Psoas muscle (tissue), 8 donors: ENCODE measurements around the gene PPP2R2C. TPM values are rescaled to one million over a fixed set of nuclear protein-coding genes. Genes with fewer than 3 reads are reported as not detected.

ENCODE experiments used
- ATAC-seq, 4 donors: fragments of 200-7000 bp; cut with Tn5 transposase; one replicate each; pipeline ENCODE4 v1.9.1; 2020; ENCODE audit warnings: moderate library complexity in 3 of 4, mild to moderate bottlenecking in 2 of 4
- DNase-seq, 2 donors: peaks; one replicate each; pipeline ENCODE4 v3.0.0-alpha.2; 2020
- H3K27ac ChIP-seq: fragments of 200-600 bp; one replicate; pipeline ENCODE4 v1.8.0; 2022
- H3K27me3 ChIP-seq, 3 donors: fragments of 200-600 bp in 1 of 3; one replicate each; pipeline versions ENCODE4 v1.6.1 to v1.8.0; 2013 to 2022; ENCODE audit warnings: low read length in 2 of 3, mild to moderate bottlenecking in 2 of 3, moderate library complexity in 1 of 3; ENCODE audit not compliant: insufficient read depth in 3 of 3
- H3K36me3 ChIP-seq, 2 donors: fragments of 200-600 bp in 1 of 2; one replicate each; pipeline versions ENCODE4 v1.6.1 to v1.8.0; 2013 to 2022; ENCODE audit warnings: low read depth in 1 of 2, mild to moderate bottlenecking in 1 of 2, moderate library complexity in 1 of 2; ENCODE audit not compliant: insufficient read depth in 1 of 2
- H3K4me1 ChIP-seq: fragments of 200-600 bp; one replicate; pipeline ENCODE4 v1.8.0; 2022
- H3K4me3 ChIP-seq: fragments of 200-600 bp; one replicate; pipeline ENCODE4 v1.8.0; 2022; ENCODE audit warnings: mild to moderate bottlenecking
- H3K9me3 ChIP-seq: fragments of 200-600 bp; one replicate; pipeline ENCODE4 v1.8.0; 2022
- CTCF ChIP-seq: fragments of 200-600 bp; IDR thresholded peaks from one replicate; pipeline ENCODE4 v1.8.0; 2022; ENCODE audit warnings: antibody characterized with exemption
- WGBS, 3 donors: extraction: QIAGEN DNeasy Blood & Tissue Kit; methylation state at CpG; one replicate each; pipeline versions ENCODE4 v1.1.6 to v1.1.7; 2013; 5-methylcytosine and 5-hydroxymethylcytosine counted together
- intact Hi-C, 2 donors: fragments of 100-400 bp; cut with DNase I; formaldehyde crosslinking; loops; one replicate each; pipeline versions ENCODE4 v1.11.0 to v1.14.2; 2022
- polyA plus RNA-seq, 3 donors: library from polyadenylated mRNA; stranded (reverse); fragments of 200-250 nt; gene quantifications; one replicate each; pipeline ENCODE4 v1.2.3, GENCODE V29; 2013
- total RNA-seq, 4 donors: library from RNA; stranded (reverse); fragmentation: NEBNext Ultra II Directional in 2 of 4; extraction: Animal tissue kit (Norgen Biotek cat#: 25700) in 2 of 4; gene quantifications; one replicate each; pipeline versions ENCODE4 v1.2.1 to v1.2.4, GENCODE V29; 2021 to 2023
- donor health status: healthy with polysubstance abuse.
- donor health status: DM: no; HTN: no; CAD: no; lungs with moderate emphysema.
- donor health status: Bipolar disorder and iron deficiency.
- donor health status: healthy.
- donor health status: DM: yes; HTN: yes; CAD: no.
- donor health status: DM: no; HTN: no; CAD: no.
- donor health status: DM: no; HTN: no; CAD: no.
- donor health status: DM: yes; HTN: yes; CAD: no.

PPP2R2C gene
- total and polyA plus RNA-seq, 7 donors = 0.08 to 3.2 (median 1.2) TPM

- Histone ChIP-seq H3K27me3 (peaks cover 0 to 5% (median 2%) of the 10 kb centered on the region in 3 donors), H3K9me3 (no peaks in the 10 kb centered on the region), H3K4me1 (no peaks in the 10 kb centered on the region), H3K4me3 (no peak overlapping the region), H3K36me3 (no peaks in the 10 kb centered on the region), H3K27ac (no peak overlapping the region)
- DNase-seq = no peak
- WGBS, 3 donors = 29 to 48% (median 35%) methylated on average over 5 of the region's 5 CpGs
- intact Hi-C loops = no loop called here
- no peak for ATAC-seq
- no peak for TF ChIP-seq CTCF
Observed at GRCh38 chr4:6425336-6425735, 47.1 kb downstream of the PPP2R2C start.

- intact Hi-C loops = no loop called here
- DNase-seq = no peak
- no peak overlapping the region for H3K4me3 ChIP-seq
- no peak for ATAC-seq
- no peak for TF ChIP-seq CTCF
- H3K27me3 ChIP-seq = peaks cover 0 to 5% (median 2%) of the 10 kb centered on the region in 3 donors
- no peaks in the 10 kb centered on the region for H3K36me3 ChIP-seq
- no peaks in the 10 kb centered on the region for H3K4me1 ChIP-seq
- H3K27ac ChIP-seq = no peak overlapping the region
- no peaks in the 10 kb centered on the region for H3K9me3 ChIP-seq
- WGBS, 3 donors = 47 to 55% (median 50%) methylated on average over 9 of the region's 9 CpGs
Observed at GRCh38 chr4:6424425-6424824, 48.0 kb downstream of the PPP2R2C start.

GRCh38 chr4:6423575-6423974 lies 48.8 kb downstream of the PPP2R2C start:
- H3K27me3 ChIP-seq = peaks cover 0 to 3% (median 1%) of the 10 kb centered on the region in 3 donors
- no peaks in the 10 kb centered on the region for H3K4me1 ChIP-seq
- intact Hi-C loops = no loop called here
- no peaks in the 10 kb centered on the region for H3K9me3 ChIP-seq
- no peak overlapping the region for H3K4me3 ChIP-seq
- no peaks in the 10 kb centered on the region for H3K36me3 ChIP-seq
- H3K27ac ChIP-seq = no peak overlapping the region
- TF ChIP-seq CTCF = no peak
- WGBS, 3 donors = 51 to 77% (median 70%) methylated on average over 2 of the region's 2 CpGs
- DNase-seq = no peak
- ATAC-seq = no peak

- no peak for ATAC-seq
- Histone ChIP-seq H3K4me1 (no peaks in the 10 kb centered on the region), H3K9me3 (no peaks in the 10 kb centered on the region), H3K36me3 (no peaks in the 10 kb centered on the region), H3K4me3 (no peak overlapping the region), H3K27me3 (peaks cover 0 to 3% (median 0%) of the 10 kb centered on the region in 3 donors), H3K27ac (no peak overlapping the region)
- TF ChIP-seq CTCF = no peak
- no peak for DNase-seq
- WGBS, 3 donors = 91 to 94% (median 92%) methylated on average over 3 of the region's 3 CpGs
- intact Hi-C loops = no loop called here
Observed at GRCh38 chr4:6422866-6423265, 49.5 kb downstream of the PPP2R2C start.

GRCh38 chr4:6422105-6422504 lies 50.3 kb downstream of the PPP2R2C start:
- Histone ChIP-seq H3K9me3 (no peaks in the 10 kb centered on the region), H3K27me3 (peaks cover 0 to 5% (median 3%) of the 10 kb centered on the region in 3 donors), H3K27ac (no peak overlapping the region), H3K4me1 (no peaks in the 10 kb centered on the region), H3K36me3 (no peaks in the 10 kb centered on the region), H3K4me3 (no peak overlapping the region)
- DNase-seq = no peak
- no peak for ATAC-seq
- 75 to 88% (median 86%) methylated on average over 9 of the region's 9 CpGs for WGBS, 3 donors
- TF ChIP-seq CTCF = no peak
- intact Hi-C loops = no loop called here
